Measurements from ENCODE around the gene WDR49. TPM values are rescaled to one million over a fixed set of nuclear protein-coding genes. Genes with fewer than 3 reads are reported as not detected.

WDR49 gene
- total and polyA plus RNA-seq, 10 of the 15 experiments (the other 5 are each of a cell fraction or from before 2014, with no cell fraction given), result 0.05 to 0.15 TPM; not detected in 8

GRCh38 chr3:167502401-167502800 lies 151.3 kb downstream of the WDR49 start:
- intact Hi-C loops (cut with micrococcal nuclease; ENCODE audit: unreplicated experiment), result no loop called here
- Histone ChIP-seq H3K27ac (ENCODE audit: control insufficient read depth, insufficient read depth) (no peak overlapping the region), H3K4me3 (no peak overlapping the region), H3K79me2 (ENCODE audit: control insufficient read depth, insufficient read depth, low read length) (no peaks in the 10 kb centered on the region), H4K20me1 (ENCODE audit: control insufficient read depth, insufficient read depth) (no peaks in the 10 kb centered on the region), H3K9ac (ENCODE audit: control insufficient read depth, insufficient read depth, low read length) (no peak overlapping the region), H2AFZ (ENCODE audit: control insufficient read depth, low read depth, low read length) (no peak overlapping the region), H3K4me1 (ENCODE audit: control insufficient read depth, insufficient read depth, low read length) (no peaks in the 10 kb centered on the region), H3K4me2 (ENCODE audit: control insufficient read depth, insufficient read depth) (no peak overlapping the region), H3K27me3 (replicated peaks in 1 of 2; ENCODE audit: control insufficient read depth in 2 of 2, insufficient read depth in 2 of 2, low read length in 1 of 2) (no peaks in the 10 kb centered on the region), H3K36me3 (ENCODE audit: control insufficient read depth in 2 of 2, insufficient read depth in 2 of 2, low read length in 1 of 2) (no peaks in the 10 kb centered on the region), H3K9me3 (replicated peaks; ENCODE audit: control insufficient read depth, insufficient read depth, low read length) (no peaks in the 10 kb centered on the region)
- in situ Hi-C loops (cut with MboI), result no loop called here
- no peak for DNase-seq (ENCODE audit: low read depth, low spot score)
- POLR2A ChIA-PET, result no interaction called here
- CTCF ChIA-PET, result no interaction called here
- TF ChIP-seq YY1 (IDR thresholded peaks at IDR 0.05; ENCODE audit: low read depth, low read length), result no peak
- TF ChIP-seq, protein P1, sequence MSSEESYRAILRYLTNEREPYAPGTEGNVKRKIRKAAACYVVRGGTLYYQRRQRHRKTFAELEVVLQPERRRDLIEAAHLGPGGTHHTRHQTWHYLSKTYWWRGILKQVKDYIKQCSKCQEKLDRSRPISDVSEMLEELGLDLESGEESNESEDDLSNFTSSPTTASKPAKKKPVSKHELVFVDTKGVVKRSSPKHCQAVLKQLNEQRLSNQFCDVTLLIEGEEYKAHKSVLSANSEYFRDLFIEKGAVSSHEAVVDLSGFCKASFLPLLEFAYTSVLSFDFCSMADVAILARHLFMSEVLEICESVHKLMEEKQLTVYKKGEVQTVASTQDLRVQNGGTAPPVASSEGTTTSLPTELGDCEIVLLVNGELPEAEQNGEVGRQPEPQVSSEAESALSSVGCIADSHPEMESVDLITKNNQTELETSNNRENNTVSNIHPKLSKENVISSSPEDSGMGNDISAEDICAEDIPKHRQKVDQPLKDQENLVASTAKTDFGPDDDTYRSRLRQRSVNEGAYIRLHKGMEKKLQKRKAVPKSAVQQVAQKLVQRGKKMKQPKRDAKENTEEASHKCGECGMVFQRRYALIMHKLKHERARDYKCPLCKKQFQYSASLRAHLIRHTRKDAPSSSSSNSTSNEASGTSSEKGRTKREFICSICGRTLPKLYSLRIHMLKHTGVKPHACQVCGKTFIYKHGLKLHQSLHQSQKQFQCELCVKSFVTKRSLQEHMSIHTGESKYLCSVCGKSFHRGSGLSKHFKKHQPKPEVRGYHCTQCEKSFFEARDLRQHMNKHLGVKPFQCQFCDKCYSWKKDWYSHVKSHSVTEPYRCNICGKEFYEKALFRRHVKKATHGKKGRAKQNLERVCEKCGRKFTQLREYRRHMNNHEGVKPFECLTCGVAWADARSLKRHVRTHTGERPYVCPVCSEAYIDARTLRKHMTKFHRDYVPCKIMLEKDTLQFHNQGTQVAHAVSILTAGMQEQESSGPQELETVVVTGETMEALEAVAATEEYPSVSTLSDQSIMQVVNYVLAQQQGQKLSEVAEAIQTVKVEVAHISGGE (CRISPR knock-in tag; IDR thresholded peaks at IDR 0.05), result no peak
- TF ChIP-seq NFYB (IDR thresholded peaks at IDR 0.05; ENCODE audit: insufficient read depth, low read depth, low read length), result no peak
- no peak for TF ChIP-seq STAT1 (conservative IDR thresholded peaks at IDR 0.05)
- SMC1A ChIA-PET (ENCODE audit: uncharacterized antibody, unreplicated experiment), result no interaction called here
- 2% methylated on average over 2 of the region's 2 CpGs for WGBS (ENCODE audit: insufficient coverage, insufficient replicate concordance, low lambda C conversion rate, missing lambda C conversion rate)
- no peak for FAIRE-seq
- RAD21 ChIA-PET (ENCODE audit: unreplicated experiment), result no interaction called here
- BruUV-seq (replicated peaks), result no TSS peak
- ATAC-seq, result no peak

DNA sequence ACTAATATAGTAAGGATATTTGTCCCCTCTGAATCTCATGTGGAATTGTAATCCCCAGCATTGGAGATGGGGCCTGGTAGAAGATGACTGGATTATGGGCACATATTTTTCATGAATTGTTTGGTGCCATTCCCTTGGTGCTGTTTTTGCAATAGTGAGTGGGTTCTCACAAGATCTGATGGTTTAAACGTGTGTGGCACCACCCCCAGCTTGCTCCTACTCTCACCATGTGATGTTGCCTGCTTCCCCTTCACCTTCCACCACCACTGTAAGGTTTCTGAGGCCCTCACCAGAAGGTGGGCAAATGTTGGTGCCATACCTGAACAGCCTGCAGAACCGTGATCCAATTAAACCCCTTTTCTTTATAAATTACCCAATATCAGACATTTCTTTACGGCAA lies 151.8 kb downstream of the WDR49 start:
- H3K4me2 ChIP-seq (ENCODE audit: control insufficient read depth, insufficient read depth), result no peak overlapping the region
- H3K9ac ChIP-seq (ENCODE audit: control insufficient read depth, insufficient read depth, low read length), result no peak overlapping the region
- H2AFZ ChIP-seq (ENCODE audit: control insufficient read depth, low read depth, low read length), result no peak overlapping the region
- no peak for ATAC-seq
- no peaks in the 10 kb centered on the region for H3K36me3 ChIP-seq (ENCODE audit: control insufficient read depth in 2 of 2, insufficient read depth in 2 of 2, low read length in 1 of 2)
- in situ Hi-C loops (cut with MboI), result no loop called here
- H3K79me2 ChIP-seq (ENCODE audit: control insufficient read depth, insufficient read depth, low read length), result no peaks in the 10 kb centered on the region
- no peaks in the 10 kb centered on the region for H3K9me3 ChIP-seq (replicated peaks; ENCODE audit: control insufficient read depth, insufficient read depth, low read length)
- 30% methylated on average over 3 of the region's 3 CpGs for WGBS (ENCODE audit: insufficient coverage, insufficient replicate concordance, low lambda C conversion rate, missing lambda C conversion rate)
- SMC1A ChIA-PET (ENCODE audit: uncharacterized antibody, unreplicated experiment), result no interaction called here
- H3K27ac ChIP-seq (ENCODE audit: control insufficient read depth, insufficient read depth), result no peak overlapping the region
- H3K27me3 ChIP-seq (replicated peaks in 1 of 2; ENCODE audit: control insufficient read depth in 2 of 2, insufficient read depth in 2 of 2, low read length in 1 of 2), result no peaks in the 10 kb centered on the region
- no peak for DNase-seq (ENCODE audit: low read depth, low spot score)
- CTCF ChIA-PET, result no interaction called here
- POLR2A ChIA-PET, result no interaction called here
- FAIRE-seq, result no peak
- no TSS peak for BruUV-seq (replicated peaks)
- intact Hi-C loops (cut with micrococcal nuclease; ENCODE audit: unreplicated experiment), result no loop called here
- RAD21 ChIA-PET (ENCODE audit: unreplicated experiment), result no interaction called here
- no peaks in the 10 kb centered on the region for H3K4me1 ChIP-seq (ENCODE audit: control insufficient read depth, insufficient read depth, low read length)
- no peaks in the 10 kb centered on the region for H4K20me1 ChIP-seq (ENCODE audit: control insufficient read depth, insufficient read depth)
- no peak overlapping the region for H3K4me3 ChIP-seq
- TF ChIP-seq CBFB (IDR thresholded peaks at IDR 0.05; ENCODE audit: low read depth) (no peak), ZSCAN29 (IDR thresholded peaks at IDR 0.05) (no peak), NFYA (IDR thresholded peaks at IDR 0.05; ENCODE audit: borderline replicate concordance, low read depth, low read length) (no peak), WRNIP1 (IDR thresholded peaks at IDR 0.05; ENCODE audit: borderline replicate concordance, low read depth, low read length) (no peak), FOXK2 (IDR thresholded peaks at IDR 0.05) (no peak), ZZZ3 (IDR thresholded peaks at IDR 0.05; ENCODE audit: control insufficient read depth, insufficient read length, low read depth) (no peak), SRF (IDR thresholded peaks at IDR 0.05; ENCODE audit: low read depth in 2 of 2, low read length in 2 of 2) (no peak), RB1 (IDR thresholded peaks at IDR 0.05; ENCODE audit: borderline replicate concordance) (no peak), HDGF (IDR thresholded peaks at IDR 0.05) (no peak), NRF1 (conservative IDR thresholded peaks at IDR 0.05; ENCODE audit: low read depth, low read length) (no peak), POLR2AphosphoS5 (IDR thresholded peaks at IDR 0.05; ENCODE audit: low read length) (no peak), RELA (IDR thresholded peaks at IDR 0.05; ENCODE audit: borderline replicate concordance, partially characterized antibody) (no peak), NFIC (IDR thresholded peaks at IDR 0.05; ENCODE audit: low read depth, low read length) (no peak), SMARCA5 (IDR thresholded peaks at IDR 0.05) (no peak), TBL1XR1 (IDR thresholded peaks at IDR 0.05; ENCODE audit: low read depth, low read length) (no peak)
